Measurements from ENCODE around the gene DPP3.
"Not testable (repeated sequence)": the region's sequence is repeated elsewhere in the genome, so short reads cannot be mapped to it uniquely, and the experiment has no call there.

The DPP3 gene

DNA sequence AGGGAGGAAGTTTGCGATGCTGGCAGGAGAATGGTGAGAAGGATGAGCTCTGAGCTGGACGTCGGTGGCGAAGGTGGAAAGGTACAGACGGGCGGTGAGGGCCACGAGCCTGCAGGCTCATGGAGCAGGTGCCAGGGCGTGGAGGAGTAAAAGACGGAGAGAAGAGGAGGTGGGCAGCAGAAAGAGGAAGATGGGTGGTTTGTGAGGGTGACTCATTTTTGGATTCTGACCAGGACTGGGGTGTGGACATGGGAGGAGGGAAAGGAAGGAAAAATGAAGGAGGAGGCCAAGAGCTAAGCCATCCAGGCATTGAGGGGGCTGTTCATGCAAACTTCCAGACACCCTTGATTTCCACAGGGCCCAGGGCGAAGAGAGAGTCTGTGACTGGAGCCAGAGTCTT lies 62.1 kb downstream of the DPP3 start:
- no peak overlapping the region for H3K4me3 ChIP-seq (ENCODE audit: low read depth, low read length)
- no peak for TF ChIP-seq MAX (IDR thresholded peaks at IDR 0.05; ENCODE audit: low read depth, low read length)
- no peak for TF ChIP-seq POLR2A (IDR thresholded peaks at IDR 0.05; ENCODE audit: extremely low read depth, insufficient read length)
- TF ChIP-seq, protein P1, sequence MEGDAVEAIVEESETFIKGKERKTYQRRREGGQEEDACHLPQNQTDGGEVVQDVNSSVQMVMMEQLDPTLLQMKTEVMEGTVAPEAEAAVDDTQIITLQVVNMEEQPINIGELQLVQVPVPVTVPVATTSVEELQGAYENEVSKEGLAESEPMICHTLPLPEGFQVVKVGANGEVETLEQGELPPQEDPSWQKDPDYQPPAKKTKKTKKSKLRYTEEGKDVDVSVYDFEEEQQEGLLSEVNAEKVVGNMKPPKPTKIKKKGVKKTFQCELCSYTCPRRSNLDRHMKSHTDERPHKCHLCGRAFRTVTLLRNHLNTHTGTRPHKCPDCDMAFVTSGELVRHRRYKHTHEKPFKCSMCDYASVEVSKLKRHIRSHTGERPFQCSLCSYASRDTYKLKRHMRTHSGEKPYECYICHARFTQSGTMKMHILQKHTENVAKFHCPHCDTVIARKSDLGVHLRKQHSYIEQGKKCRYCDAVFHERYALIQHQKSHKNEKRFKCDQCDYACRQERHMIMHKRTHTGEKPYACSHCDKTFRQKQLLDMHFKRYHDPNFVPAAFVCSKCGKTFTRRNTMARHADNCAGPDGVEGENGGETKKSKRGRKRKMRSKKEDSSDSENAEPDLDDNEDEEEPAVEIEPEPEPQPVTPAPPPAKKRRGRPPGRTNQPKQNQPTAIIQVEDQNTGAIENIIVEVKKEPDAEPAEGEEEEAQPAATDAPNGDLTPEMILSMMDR (IDR thresholded peaks at IDR 0.05; ENCODE audit: low read depth, low read length), result no peak
- TF ChIP-seq MYC (IDR thresholded peaks at IDR 0.05; ENCODE audit: low read depth, low read length), result no peak
- DNase-seq (ENCODE audit: low read depth), result peak; percentile 37

GRCh38 chr11:66543263-66544107 lies 63.3 kb downstream of the DPP3 start:
- no peak for DNase-seq (ENCODE audit: low read depth)
- TF ChIP-seq MYC (IDR thresholded peaks at IDR 0.05; ENCODE audit: low read depth, low read length) (no peak), MAX (IDR thresholded peaks at IDR 0.05; ENCODE audit: low read depth, low read length) (no peak), POLR2A (IDR thresholded peaks at IDR 0.05; ENCODE audit: extremely low read depth, insufficient read length) (no peak)
- TF ChIP-seq, protein P1 (IDR thresholded peaks at IDR 0.05; ENCODE audit: low read depth, low read length), result no peak
- H3K4me3 ChIP-seq (ENCODE audit: low read depth, low read length), result no peak overlapping the region

DNA sequence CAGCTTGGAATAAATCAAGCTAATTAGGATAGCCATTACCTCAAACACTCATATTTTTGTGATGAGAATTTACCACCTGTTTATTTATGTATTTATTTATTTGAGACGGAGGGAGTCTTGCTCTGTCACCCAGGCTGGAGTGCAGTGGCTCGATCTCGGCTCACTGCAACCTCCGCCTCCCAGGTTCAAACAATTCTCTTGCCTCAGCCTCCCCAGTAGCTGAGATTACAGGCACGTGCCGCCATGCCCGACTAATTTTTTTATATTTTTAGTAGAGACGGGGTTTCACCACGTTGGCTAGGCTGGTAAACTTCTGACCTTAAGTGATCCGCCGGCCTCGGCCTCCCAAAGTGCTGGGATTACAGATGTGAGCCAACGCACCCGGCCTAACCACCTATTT lies 64.7 kb downstream of the DPP3 start:
- DNase-seq (ENCODE audit: low read depth), result not testable (repeated sequence)
- H3K4me3 ChIP-seq (ENCODE audit: low read depth, low read length), result peak overlapping the region; percentile 67

DNA sequence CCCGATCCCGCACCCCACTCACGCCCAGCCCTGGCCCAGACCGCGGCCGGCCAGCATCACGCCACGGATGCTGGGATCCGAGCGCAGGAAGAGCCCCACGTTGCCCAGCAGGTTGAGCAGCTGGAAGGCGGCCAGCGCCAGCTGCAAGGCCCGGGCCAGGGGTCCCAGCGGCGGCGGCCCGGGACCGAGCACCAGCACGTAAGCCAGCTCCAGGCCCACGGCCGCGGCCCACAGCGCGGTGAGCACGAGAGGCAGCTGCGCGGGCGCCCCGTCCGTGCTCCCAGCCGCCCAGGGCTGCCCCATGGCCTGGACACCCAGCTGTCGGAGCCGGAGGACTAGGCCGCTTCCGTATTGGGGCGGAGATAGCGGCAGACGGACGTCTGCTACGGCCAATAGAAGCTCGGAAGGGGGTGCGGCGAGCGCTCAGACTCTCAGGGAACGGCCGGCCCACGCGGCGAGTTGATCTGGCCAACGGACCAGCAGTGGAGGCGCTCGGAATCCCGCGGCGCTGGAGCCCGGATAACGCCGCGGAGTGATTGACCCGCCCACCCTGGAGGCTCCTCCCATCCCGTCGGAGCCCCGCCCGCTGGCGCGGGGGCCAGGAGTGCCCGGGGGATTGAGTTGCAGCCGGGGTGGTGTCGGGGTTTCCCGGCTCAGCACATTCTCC lies 65.6 kb downstream of the DPP3 start, which contains the start of gene ZDHHC24:
Gene ZDHHC24, minus strand, starts transcription at position 348 of the 667 bp plus-strand sequence. Its CDS starts 45 bp downstream, at position 303.
- peak within 1 kb of the TSS; percentile 67 for H3K4me3 ChIP-seq (ENCODE audit: low read depth, low read length)
- peak; percentile 49 for TF ChIP-seq MAX (IDR thresholded peaks at IDR 0.05; ENCODE audit: low read depth, low read length)
- peak; percentile 86 for TF ChIP-seq MYC (IDR thresholded peaks at IDR 0.05; ENCODE audit: low read depth, low read length)
- TF ChIP-seq, protein P1 (IDR thresholded peaks at IDR 0.05; ENCODE audit: low read depth, low read length), result no peak
- TF ChIP-seq POLR2A (IDR thresholded peaks at IDR 0.05; ENCODE audit: extremely low read depth, insufficient read length), result peak; percentile 75
- DNase-seq (ENCODE audit: low read depth), result peak; percentile 97

GRCh38 chr11:66546368-66546965 lies 66.2 kb downstream of the DPP3 start, which contains the start of gene ACTN3:
ACTN3 (plus strand) TSS chr11:66546903; CDS start chr11:66546938, 35 bp downstream.
- no peak for DNase-seq (ENCODE audit: low read depth)
- TF ChIP-seq, protein P1 (IDR thresholded peaks at IDR 0.05; ENCODE audit: low read depth, low read length), result no peak
- TF ChIP-seq MYC (IDR thresholded peaks at IDR 0.05; ENCODE audit: low read depth, low read length) (no peak), MAX (IDR thresholded peaks at IDR 0.05; ENCODE audit: low read depth, low read length) (no peak), POLR2A (IDR thresholded peaks at IDR 0.05; ENCODE audit: extremely low read depth, insufficient read length) (no peak)
- H3K4me3 ChIP-seq (ENCODE audit: low read depth, low read length), result peak within 1 kb of the TSS; percentile 67

Data from NB4 (cell line).